HepG2 (cell line): ENCODE measurements around the gene FECH. TPM values are rescaled to one million over a fixed set of nuclear protein-coding genes. Genes with fewer than 3 reads are reported as not detected.

Source experiments
- ATRX ChIP-seq: sonication (generic); formaldehyde crosslinking; IDR thresholded peaks from 2 replicates; pipeline ENCODE4 v1.4.0; 2020; ENCODE audit warnings: missing genetic modification reagents, borderline replicate concordance
- BRD4 ChIP-seq: sonication (generic); formaldehyde crosslinking; IDR thresholded peaks from 2 replicates; pipeline ENCODE4 v1.4.0; 2020; ENCODE audit warnings: missing genetic modification reagents
- CHD4 ChIP-seq: fragments of 200-600 bp; sonication (generic); IDR thresholded peaks from 2 replicates; pipeline ENCODE4 v1.7.0; 2017; ENCODE audit warnings: mild to moderate bottlenecking, low read length, borderline replicate concordance
- CREB3 ChIP-seq: sonication (generic); formaldehyde crosslinking; IDR thresholded peaks from 2 replicates; pipeline ENCODE4 v1.5.0; 2020; ENCODE audit warnings: missing genetic modification reagents
- GATAD1 ChIP-seq: IDR thresholded peaks from 2 replicates; pipeline ENCODE4 v1.6.1; 2016; ENCODE audit warnings: missing genetic modification reagents, missing compliant biosample characterization
- KMT2A ChIP-seq: sonication (generic); formaldehyde crosslinking; IDR thresholded peaks from 2 replicates; pipeline ENCODE4 v1.4.0; 2020; ENCODE audit warnings: missing genetic modification reagents
- MEIS2 ChIP-seq: sonication (generic); formaldehyde crosslinking; IDR thresholded peaks from 2 replicates; pipeline ENCODE4 v1.9.0; 2021; ENCODE audit warnings: mild to moderate bottlenecking, missing genetic modification reagents
- SATB2 ChIP-seq: sonication (generic); formaldehyde crosslinking; IDR thresholded peaks from 2 replicates; pipeline ENCODE4 v1.5.0; 2020; ENCODE audit warnings: missing genetic modification reagents
- SP140L ChIP-seq: sonication (generic); formaldehyde crosslinking; IDR thresholded peaks from 2 replicates; pipeline ENCODE4 v1.4.0; 2020; ENCODE audit warnings: missing genetic modification reagents, borderline replicate concordance
- SRY ChIP-seq: sonication (generic); formaldehyde crosslinking; IDR thresholded peaks from 2 replicates; pipeline ENCODE4 v1.8.0; 2022; ENCODE audit warnings: mild to moderate bottlenecking, missing genetic modification reagents
- ZBTB34 ChIP-seq: sonication (generic); formaldehyde crosslinking; IDR thresholded peaks from 2 replicates; pipeline ENCODE4 v1.8.0; 2022; ENCODE audit warnings: mild to moderate bottlenecking, missing genetic modification reagents
- ZNF17 ChIP-seq: sonication (generic); formaldehyde crosslinking; IDR thresholded peaks from 2 replicates; pipeline ENCODE4 v1.5.0; 2020; ENCODE audit warnings: mild to moderate bottlenecking, missing genetic modification reagents
- ZNF460 ChIP-seq: sonication (generic); formaldehyde crosslinking; IDR thresholded peaks from 2 replicates; pipeline ENCODE4 v1.5.1; 2020; ENCODE audit warnings: missing genetic modification reagents, mild to moderate bottlenecking, borderline replicate concordance
- ZNF569 ChIP-seq: sonication (generic); formaldehyde crosslinking; IDR thresholded peaks from 2 replicates; pipeline ENCODE4 v1.5.0; 2020; ENCODE audit warnings: mild to moderate bottlenecking, missing genetic modification reagents, moderate library complexity, borderline replicate concordance
- ZNF768 ChIP-seq: sonication (generic); formaldehyde crosslinking; IDR thresholded peaks from 2 replicates; pipeline ENCODE4 v1.4.0; 2020; ENCODE audit warnings: missing genetic modification reagents
- ZNF777 ChIP-seq: sonication (generic); formaldehyde crosslinking; IDR thresholded peaks from 2 replicates; pipeline ENCODE4 v1.4.0; 2020; ENCODE audit warnings: missing genetic modification reagents
- polyA plus RNA-seq, 8 experiments: library from polyadenylated mRNA; depleted of rRNA in 3 of 8; stranded (reverse) in 7 of 8; unstranded in 1 of 8; fragments of >200 nt; fragmentation: Illumina TruSeq in 4 of 8; extraction: Trizol in 4 of 8; gene quantifications; 2 replicates each; pipeline versions ENCODE4 v1.2.1 to v1.2.3, GENCODE V29; 2011 to 2016; ENCODE audit warnings: low read depth in 4 of 8, missing spikeins in 1 of 8, mixed read lengths in 1 of 8; ENCODE audit not compliant: insufficient read depth in 1 of 8
- total RNA-seq, 5 experiments: library from RNA; depleted of rRNA; stranded (reverse); fragments of >200 nt; fragmentation: Illumina TruSeq; extraction: Trizol; gene quantifications; 2 replicates each; pipeline ENCODE4 v1.2.3, GENCODE V29; 2016; ENCODE audit warnings: low read depth in 1 of 5
- TF ChIP-seq, protein P1 (sequence below): sonication (generic); formaldehyde crosslinking; IDR thresholded peaks from 2 replicates; pipeline ENCODE4 v1.4.0; 2020; ENCODE audit warnings: missing genetic modification reagents
- TF ChIP-seq, protein P2 (sequence below): sonication (generic); formaldehyde crosslinking; IDR thresholded peaks from 2 replicates; pipeline ENCODE4 v1.8.1; 2023; ENCODE audit warnings: mild to moderate bottlenecking, moderate library complexity, missing genetic modification reagents

FECH gene
- total and polyA plus RNA-seq, 2 of the 13 experiments (the other 11 are each of a cell fraction or from before 2014, with no cell fraction given) = 14.7 to 21.9 TPM

DNA sequence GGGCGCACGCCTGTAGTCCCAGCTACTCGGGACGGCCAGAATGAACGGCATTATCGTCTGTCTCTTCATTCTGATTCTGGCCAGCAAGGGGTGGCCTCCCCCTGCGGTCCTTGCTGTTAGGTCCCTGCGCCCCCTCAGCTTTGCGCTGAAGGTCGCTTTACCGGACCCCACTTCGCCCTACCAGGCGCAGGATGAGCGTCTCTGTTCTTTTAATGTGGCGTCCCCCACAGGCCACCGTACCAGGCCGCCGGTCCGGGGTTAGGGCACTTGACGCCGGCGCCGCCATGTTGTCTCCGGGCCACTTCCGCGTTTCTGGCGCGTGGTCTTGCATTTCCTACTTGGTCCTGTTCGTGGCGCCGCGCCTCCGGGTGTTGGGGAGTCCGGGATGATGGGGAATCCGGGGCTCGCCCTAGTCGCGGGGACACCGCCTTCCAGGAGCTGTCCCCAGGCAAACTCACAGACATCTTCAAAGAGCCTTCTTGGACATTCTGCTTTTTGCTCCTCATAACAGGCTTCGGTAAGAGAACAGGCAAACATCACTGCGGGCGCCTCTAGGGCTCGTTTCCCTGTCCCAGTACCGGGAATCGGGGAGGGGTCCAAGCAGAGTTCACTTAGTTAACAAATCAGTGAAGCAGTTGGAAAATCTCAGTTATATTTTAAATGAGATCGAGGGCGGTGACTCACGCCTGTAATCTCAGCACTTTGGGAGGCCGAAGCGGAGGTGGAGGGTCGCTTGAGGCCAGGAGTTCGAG is 43.7 kb upstream of the FECH start (continued):
- TF ChIP-seq ZBTB34 (CRISPR knock-in tag) (no peak), ZNF768 (CRISPR knock-in tag) (peak; percentile 98), SP140L (CRISPR knock-in tag) (no peak), KMT2A (CRISPR knock-in tag) (peak; percentile 70), GATAD1 (CRISPR knock-in tag) (peak; percentile 88), CREB3 (peak; percentile 77), ZNF460 (CRISPR knock-in tag) (no peak), ATRX (CRISPR knock-in tag) (no peak), BRD4 (CRISPR knock-in tag) (peak; percentile 83), SATB2 (CRISPR knock-in tag) (0 out of 2 replicates have a peak, but pooled peaks have one; percentile 73), CHD4 (peak; percentile 63; the same call in 1 of the 2 replicates), ZNF17 (CRISPR knock-in tag) (no peak), ZNF569 (CRISPR knock-in tag) (no peak), SRY (no peak), MEIS2 (CRISPR knock-in tag) (0 out of 2 replicates have a peak, but pooled peaks have one; percentile 41), ZNF777 (peak; percentile 62)
- TF ChIP-seq, protein P1, sequence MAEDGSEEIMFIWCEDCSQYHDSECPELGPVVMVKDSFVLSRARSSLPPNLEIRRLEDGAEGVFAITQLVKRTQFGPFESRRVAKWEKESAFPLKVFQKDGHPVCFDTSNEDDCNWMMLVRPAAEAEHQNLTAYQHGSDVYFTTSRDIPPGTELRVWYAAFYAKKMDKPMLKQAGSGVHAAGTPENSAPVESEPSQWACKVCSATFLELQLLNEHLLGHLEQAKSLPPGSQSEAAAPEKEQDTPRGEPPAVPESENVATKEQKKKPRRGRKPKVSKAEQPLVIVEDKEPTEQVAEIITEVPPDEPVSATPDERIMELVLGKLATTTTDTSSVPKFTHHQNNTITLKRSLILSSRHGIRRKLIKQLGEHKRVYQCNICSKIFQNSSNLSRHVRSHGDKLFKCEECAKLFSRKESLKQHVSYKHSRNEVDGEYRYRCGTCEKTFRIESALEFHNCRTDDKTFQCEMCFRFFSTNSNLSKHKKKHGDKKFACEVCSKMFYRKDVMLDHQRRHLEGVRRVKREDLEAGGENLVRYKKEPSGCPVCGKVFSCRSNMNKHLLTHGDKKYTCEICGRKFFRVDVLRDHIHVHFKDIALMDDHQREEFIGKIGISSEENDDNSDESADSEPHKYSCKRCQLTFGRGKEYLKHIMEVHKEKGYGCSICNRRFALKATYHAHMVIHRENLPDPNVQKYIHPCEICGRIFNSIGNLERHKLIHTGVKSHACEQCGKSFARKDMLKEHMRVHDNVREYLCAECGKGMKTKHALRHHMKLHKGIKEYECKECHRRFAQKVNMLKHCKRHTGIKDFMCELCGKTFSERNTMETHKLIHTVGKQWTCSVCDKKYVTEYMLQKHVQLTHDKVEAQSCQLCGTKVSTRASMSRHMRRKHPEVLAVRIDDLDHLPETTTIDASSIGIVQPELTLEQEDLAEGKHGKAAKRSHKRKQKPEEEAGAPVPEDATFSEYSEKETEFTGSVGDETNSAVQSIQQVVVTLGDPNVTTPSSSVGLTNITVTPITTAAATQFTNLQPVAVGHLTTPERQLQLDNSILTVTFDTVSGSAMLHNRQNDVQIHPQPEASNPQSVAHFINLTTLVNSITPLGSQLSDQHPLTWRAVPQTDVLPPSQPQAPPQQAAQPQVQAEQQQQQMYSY (CRISPR knock-in tag) = no peak
- TF ChIP-seq, protein P2, sequence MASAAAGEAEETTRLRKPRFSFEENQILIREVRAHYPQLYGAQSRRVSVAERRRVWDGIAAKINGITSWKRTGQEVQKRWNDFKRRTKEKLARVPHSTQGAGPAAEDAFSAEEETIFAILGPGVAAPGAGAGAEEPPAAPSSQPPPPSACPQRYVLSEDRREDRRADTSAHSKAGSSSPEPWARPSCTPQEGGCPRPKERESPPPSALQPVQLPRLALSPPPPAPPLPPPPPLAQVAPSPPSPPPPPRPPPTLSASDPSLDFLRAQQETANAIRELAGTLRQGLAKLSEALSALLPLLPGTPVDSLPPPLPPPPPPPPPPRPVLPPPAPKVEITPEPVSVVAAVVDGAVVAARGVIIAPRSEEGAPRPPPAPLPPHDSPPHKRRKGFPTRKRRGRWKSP (CRISPR knock-in tag) = peak; percentile 46; the same call in 1 of the 2 replicates
